ENCODE results near the gene SUMF2.
"Not testable (repeated sequence)": the region's sequence is repeated elsewhere in the genome, so short reads cannot be mapped to it uniquely, and the experiment has no call there.

The SUMF2 gene

GRCh38 chr7:56063882-56064625 lies at the start of gene SUMF2:
Gene SUMF2 (plus strand): TSS chr7:56064286. CDS start chr7:56064312, 26 bp downstream.
- DNase-seq (ENCODE audit: low spot score): peak; percentile 97

DNA sequence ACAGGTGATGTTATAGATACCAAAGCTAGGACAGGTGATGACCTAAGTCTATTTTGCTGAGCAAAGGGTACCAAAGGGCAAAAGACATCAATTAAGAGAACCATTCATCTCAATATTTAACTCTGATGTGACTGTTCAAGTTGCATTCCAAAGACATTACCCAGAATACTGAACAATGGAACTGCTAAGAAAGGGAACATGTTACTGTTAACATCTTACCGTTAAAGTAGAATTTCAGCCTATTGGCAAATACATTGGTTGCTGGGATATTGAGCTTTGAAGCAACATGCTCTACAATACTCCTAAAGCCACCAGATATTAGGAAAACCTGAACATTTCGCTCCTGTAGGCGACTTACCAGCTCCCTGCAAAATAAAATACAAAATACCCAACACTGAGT lies 47.1 kb upstream of the SUMF2 start:
- DNase-seq (ENCODE audit: low spot score): not testable (repeated sequence)

DNA sequence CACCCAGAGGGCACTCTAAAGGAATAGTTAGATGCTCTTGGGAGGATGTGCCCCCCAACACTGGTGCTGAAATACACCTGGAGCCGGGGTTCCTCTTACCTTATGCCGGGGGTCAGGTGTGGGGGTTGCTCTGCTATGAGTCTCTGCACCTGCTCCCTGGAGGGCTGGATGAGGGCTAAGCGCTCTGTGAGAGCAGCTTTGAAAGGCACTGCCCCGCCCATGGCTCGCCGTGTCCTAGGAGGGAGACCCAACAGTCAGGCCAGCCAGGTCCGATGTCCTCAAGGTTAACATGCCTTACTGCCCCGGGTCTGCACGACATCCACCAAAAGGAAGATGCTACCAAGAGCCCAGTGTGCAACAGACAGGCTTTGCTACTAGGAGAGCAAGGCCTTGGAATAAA lies 44.6 kb upstream of the SUMF2 start:
- DNase-seq (ENCODE audit: low spot score): no peak

DNA sequence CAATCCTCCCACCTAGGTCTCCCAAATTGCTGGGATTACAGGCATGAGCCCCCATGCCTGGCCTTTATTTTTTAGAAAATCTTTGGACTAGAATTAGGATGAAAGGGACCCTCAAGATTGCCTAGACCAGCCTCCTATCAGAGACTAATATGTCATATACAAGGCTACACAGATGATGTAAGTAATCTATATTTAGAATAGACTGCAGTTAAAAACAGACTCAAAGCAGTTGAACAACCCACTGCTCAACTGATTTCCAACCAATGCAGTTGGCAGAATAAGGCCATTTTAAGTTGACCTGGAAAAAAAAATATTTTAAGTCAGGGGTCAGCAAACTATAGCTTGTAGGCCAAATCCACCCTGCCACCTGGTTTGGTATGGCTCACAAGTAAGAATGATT lies 40.6 kb upstream of the SUMF2 start:
- DNase-seq (ENCODE audit: low spot score): no peak

DNA sequence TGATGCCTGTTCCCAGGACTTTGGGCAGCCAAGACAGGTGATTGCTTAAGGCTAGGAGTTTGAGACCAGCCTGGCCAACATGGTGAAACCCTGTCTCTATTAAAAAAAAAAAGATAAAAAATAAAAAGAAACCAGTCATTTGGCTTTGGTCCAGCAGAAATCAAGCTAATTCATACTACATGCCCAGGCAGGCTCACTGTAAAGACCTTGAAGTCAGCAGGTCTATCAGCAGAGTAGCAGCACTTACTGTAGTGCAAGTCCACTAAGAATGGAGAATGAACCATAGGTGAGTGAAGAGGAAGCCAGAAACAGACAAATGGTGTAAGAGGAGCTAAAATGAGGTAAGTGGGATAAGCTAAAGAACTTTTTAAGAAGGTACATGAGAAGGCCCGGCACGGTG lies 37.5 kb upstream of the SUMF2 start:
- DNase-seq (ENCODE audit: low spot score): no peak

- no peak for DNase-seq (ENCODE audit: low spot score)
Observed at GRCh38 chr7:56028942-56029630, 35.0 kb upstream of the SUMF2 start.

DNA sequence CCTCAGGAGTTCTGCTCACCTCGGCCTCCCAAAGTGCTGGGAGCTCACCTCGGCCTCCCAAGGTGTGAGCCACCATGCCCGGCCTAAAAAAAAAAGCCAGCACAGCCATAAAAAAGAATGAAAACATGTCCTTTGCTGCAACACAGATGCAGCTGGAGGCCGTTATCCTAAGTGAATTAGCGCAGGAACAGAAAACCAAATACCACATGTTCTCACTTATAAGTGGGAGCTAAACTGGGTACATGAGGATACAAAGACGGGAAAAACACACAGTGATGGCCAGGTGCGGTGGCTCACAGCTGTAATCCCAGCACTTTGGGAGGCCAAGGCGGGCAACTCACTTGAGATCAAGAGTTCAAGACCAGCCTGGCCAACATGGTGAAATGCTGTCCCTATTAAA lies 33.7 kb upstream of the SUMF2 start:
- DNase-seq (ENCODE audit: low spot score): no peak

- DNase-seq (ENCODE audit: low spot score): not testable (repeated sequence)
Observed at GRCh38 chr7:56031556-56031955, 32.5 kb upstream of the SUMF2 start.

- not testable (repeated sequence) for DNase-seq (ENCODE audit: low spot score)
Observed at GRCh38 chr7:56032578-56032977, 31.5 kb upstream of the SUMF2 start.

GRCh38 chr7:56033671-56034432 lies 30.2 kb upstream of the SUMF2 start:
- DNase-seq (ENCODE audit: low spot score): peak; percentile 65

DNA sequence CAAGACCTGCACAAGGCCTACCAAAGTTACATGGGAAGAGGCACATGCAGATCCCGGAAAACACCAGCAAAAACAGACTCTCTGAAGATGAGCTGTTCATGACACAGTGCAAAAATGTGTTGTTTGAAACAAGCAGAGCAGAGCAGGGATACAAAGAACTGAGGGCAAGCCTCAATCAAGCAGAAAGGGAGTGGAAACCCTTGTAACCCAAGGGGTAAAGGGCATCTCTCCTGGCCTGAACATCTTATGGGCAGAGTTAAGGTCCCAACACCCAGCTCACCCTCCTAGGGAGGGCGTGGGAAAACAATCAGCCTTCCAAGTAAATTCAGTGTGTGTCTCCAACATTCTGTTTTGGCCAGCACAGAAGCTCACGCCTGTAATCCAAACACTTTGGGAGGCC lies 23.4 kb upstream of the SUMF2 start:
- DNase-seq (ENCODE audit: low spot score): no peak

DNA sequence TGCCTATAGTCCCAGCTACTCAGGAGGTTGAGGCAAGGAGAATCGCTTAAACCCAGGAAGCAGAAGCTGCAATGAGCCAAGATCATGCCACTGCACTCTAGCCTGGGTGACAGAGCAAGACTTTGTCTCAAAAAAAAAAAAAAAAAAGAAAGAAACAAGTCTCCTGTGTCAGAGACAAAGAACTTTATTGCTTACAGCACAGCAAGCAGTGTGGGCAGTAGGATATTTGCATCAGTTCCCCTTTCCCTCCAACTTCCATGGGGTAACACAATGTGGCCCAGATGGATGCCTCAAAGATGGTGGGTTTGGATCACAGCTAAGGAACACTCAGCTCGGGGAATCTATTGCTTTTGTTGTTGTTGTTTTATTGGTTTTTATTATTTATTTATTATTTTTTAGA lies 18.3 kb upstream of the SUMF2 start:
- DNase-seq (ENCODE audit: low spot score): not testable (repeated sequence)

DNA sequence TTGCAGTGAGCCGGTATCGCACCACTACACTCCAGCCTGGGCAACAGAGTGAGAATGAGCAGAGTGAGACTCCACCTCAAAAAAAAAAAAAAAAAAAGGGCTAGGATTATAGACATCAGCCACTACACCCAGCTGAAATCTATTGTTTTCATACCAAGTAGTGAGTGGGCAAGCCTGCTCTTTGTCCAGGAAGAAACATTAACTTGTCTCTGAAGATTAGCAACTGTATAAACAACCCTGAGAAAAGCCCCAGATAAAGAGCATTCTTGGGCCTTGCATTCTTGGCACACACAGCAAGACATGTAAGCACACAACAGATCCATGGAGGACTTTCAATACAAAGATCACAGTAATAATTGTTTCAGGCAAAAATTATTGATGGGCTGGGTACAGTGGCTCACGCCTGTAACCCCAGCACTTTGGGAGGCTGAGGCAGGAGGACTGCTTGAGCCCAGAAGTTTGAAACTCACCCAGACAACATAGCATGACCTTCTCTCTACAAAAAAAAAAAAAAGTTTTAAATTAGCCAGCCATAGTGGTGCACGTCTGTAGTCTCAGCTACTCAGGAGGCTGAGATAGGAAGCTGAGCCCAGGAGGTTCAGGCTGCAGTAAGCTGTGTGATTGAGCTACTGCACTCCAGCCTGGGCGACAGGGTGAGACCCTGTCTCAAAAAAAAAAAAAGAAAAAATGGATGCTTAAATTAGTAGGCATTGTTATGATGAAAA lies 17.2 kb upstream of the SUMF2 start:
- DNase-seq (ENCODE audit: low spot score): no peak

DNA sequence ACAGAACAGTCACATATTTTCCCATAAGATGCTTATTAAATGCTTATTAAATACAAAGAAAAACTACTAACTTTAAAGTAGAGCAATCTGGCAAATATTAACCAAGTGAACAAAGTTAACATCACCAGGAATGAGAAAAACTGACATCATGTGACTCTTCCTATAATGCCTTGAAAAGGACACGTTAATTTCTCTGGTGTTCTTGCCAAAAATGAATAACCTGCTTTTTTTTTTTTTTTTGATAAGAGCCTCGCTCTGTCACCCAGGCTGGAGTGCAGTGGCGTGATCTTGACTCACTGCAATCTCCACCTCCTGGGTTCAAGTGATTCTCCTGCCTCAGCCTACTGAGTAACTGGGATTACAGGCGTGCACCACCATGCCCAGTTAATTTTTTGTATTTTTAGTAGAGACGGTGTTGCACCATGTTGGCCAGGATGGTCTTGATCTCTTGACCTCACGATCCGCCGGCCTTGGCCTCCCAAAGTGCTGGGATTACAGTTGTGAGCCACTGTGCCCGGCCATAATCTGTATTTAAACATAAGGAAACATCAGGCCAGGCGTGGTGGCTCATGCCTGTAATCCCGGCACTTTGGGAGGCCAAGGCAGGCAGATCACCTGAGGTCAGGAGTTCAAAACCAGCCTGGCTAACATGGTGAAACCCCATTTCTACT lies 16.5 kb upstream of the SUMF2 start:
- not testable (repeated sequence) for DNase-seq (ENCODE audit: low spot score)

DNA sequence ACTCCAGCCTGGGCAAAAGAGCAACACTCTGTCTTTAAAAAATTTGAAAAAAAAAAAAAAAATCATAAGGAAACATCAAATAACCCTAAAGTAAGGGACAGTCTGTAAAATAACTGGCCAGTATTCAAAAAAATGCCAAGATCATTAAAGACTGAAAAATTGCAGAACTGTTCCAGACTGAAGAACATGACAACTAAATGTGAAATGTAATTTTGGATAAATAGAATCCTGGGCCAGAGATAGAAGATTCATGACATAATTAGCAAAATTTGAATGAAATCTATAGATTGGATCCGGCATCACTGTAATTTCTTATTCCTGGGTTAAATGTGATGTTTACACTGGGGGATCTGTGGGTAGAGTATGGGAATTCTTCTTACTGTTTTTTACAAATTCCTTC lies 15.8 kb upstream of the SUMF2 start:
- DNase-seq (ENCODE audit: low spot score): no peak

- not testable (repeated sequence) for DNase-seq (ENCODE audit: low spot score)
Observed at GRCh38 chr7:56048763-56049162, 15.3 kb upstream of the SUMF2 start.

- no peak for DNase-seq (ENCODE audit: low spot score)
Observed at GRCh38 chr7:56051053-56051338, 13.1 kb upstream of the SUMF2 start.

DNA sequence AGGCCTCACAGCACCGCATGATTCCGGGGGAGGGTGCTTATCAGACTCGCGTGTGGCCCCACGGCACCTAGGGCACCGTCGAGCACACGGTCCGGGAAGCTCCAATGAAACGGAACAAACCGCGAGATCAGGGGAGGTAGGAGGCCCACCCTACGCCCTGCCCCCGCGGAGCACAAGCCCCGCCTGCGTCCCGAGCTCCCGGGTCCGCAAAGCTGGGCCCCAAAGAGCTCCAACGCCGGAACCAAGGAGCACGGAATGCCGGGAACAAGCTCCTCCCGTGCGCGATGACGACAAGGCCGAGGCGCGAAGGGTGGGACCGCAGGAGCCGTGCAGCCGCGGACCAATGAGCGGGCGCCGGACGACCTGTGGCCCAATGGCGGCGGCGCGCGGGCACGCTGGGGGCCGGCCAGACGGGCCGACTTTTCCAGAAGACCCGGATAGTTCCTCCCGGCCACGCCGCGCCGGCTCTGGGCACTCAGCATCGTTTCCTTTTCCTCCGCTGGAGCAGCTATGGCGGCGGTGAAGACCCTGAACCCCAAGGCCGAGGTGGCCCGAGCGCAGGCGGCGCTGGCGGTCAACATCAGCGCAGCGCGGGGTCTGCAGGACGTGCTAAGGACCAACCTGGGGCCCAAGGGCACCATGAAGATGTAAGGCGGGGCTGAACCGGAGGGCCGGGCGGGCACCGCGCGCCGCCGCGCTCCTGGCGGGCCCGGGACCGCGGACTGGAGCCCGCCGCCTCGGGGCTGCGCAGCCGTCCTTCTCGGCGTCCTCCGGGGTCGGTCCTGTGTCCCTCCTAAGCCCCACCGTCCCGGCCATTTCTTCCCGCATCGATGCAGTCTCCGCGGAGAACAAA lies 12.5 kb upstream of the SUMF2 start, which contains the start of the genes CCT6A and PSPH:
Gene CCT6A, plus strand, starts transcription at position 427 of the 853 bp plus-strand sequence. Its CDS starts 84 bp downstream, at position 511.
Gene PSPH, minus strand, starts transcription at position 106 of the 853 bp plus-strand sequence. CDS start 30,232 bp downstream, outside the sequence.
- DNase-seq (ENCODE audit: low spot score): peak; percentile 94

DNA sequence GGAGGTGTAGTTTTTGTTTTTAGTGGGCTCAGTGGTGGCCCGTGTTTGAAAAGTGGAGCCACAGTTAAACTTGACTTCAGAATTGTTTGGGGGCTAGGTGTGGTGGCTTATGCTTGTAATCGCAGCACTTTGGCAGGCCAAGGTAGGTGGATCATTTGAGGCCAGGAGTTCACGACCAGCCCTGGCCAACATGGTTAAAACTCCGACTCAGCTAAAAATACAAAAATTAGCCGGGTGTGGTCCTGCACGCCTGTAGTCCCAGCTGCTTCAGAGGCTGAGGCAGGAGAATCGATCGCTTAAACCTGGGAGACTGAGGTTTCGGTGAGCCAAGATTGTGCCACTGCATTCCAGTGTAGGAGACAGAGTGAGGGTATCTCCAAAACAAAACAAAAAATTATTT lies 10.7 kb upstream of the SUMF2 start:
- no peak for DNase-seq (ENCODE audit: low spot score)

GRCh38 chr7:56053993-56054392 lies 10.1 kb upstream of the SUMF2 start:
- DNase-seq (ENCODE audit: low spot score): no peak

DNA sequence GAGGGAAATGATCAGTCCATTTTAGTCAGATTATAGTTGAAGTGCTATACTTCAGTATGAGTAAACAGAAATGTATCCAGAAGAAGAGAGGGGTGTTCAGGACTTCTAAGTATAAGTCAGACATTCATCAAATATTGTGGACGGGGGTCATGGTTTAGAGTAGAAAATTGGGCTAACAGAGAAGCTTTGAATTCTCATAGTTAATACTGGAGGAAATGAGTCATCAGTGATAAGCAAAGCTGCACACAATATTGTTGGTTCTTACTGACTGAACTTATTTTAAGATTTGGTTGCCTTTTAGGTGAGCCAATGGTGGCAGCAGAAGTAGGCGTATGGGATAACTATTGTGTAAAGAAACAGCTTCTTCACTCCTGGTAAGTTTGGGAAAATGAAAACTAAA lies 1.7 kb upstream of the SUMF2 start:
- peak; percentile 88 for DNase-seq (ENCODE audit: low spot score)

Measured in COLO829 (cell line).